Measurements from ENCODE around the gene CHST2.

CHST2 gene

DNA sequence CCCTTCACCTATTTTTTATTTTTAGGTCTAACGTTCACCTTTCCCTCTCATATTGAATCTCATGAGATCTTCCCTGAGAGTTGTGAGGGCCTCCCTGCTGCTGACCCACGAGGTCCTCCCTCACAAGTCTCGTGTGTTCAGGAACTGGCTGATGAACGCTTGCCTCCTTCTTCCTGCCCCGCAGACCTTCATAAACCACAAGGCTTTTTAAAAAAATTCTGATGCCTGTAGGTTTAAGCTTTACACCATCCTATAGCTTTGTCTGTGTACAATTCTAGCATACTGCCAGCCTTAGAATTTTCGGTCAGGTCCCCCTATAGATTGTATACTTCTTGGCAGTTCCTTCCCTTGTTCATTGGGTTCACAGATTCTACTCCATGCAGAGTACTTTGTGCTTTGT is 50.5 kb downstream of the CHST2 start:
- CTCF ChIA-PET, result interaction anchor here (1.2 to 1.5 kb wide), 2 partner anchors 9 to 50 kb away, joined by 5 read pairs; partner anchors contain the start of gene CHST2
- TF ChIP-seq, protein P1, sequence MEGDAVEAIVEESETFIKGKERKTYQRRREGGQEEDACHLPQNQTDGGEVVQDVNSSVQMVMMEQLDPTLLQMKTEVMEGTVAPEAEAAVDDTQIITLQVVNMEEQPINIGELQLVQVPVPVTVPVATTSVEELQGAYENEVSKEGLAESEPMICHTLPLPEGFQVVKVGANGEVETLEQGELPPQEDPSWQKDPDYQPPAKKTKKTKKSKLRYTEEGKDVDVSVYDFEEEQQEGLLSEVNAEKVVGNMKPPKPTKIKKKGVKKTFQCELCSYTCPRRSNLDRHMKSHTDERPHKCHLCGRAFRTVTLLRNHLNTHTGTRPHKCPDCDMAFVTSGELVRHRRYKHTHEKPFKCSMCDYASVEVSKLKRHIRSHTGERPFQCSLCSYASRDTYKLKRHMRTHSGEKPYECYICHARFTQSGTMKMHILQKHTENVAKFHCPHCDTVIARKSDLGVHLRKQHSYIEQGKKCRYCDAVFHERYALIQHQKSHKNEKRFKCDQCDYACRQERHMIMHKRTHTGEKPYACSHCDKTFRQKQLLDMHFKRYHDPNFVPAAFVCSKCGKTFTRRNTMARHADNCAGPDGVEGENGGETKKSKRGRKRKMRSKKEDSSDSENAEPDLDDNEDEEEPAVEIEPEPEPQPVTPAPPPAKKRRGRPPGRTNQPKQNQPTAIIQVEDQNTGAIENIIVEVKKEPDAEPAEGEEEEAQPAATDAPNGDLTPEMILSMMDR (IDR thresholded peaks at IDR 0.05; ENCODE audit: control extremely low read depth, extremely low read depth, low read depth, missing control alignments), result no peak
- POLR2A ChIA-PET, result no interaction called here
- DNase-seq (ENCODE audit: extremely low spot score), result no peak

DNA sequence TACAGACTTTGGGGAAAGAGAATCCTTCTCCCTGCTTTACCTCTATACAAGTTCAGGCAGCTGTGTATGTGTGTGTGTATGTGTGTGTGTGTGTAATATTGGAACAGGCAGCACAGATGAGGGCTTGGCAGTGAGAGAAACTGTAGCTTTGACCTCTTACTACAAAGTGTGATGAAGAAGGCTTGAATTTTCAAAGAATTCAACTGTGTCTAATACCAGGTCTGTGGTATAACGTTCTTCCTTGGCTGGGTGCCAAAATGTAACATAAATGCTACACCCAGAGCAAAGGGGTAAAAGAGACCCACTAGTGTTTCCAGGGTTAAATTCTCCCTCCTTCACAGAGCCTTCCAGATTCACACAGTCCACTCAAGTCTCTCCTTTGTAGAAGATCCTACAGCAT is 51.1 kb downstream of the CHST2 start:
- TF ChIP-seq, protein P1 (IDR thresholded peaks at IDR 0.05; ENCODE audit: control extremely low read depth, extremely low read depth, low read depth, missing control alignments), result no peak
- CTCF ChIA-PET, result interaction anchor here (1.1 to 1.5 kb wide), 3 partner anchors 10 to 51 kb away, joined by 3 to 5 read pairs (median 5); partner anchors contain the start of gene CHST2
- no peak for DNase-seq (ENCODE audit: extremely low spot score)
- POLR2A ChIA-PET, result interaction anchor here (0.5 kb wide), 1 partner anchor 106 kb away, joined by 5 read pairs; no protein-coding TSS in a partner anchor

DNA sequence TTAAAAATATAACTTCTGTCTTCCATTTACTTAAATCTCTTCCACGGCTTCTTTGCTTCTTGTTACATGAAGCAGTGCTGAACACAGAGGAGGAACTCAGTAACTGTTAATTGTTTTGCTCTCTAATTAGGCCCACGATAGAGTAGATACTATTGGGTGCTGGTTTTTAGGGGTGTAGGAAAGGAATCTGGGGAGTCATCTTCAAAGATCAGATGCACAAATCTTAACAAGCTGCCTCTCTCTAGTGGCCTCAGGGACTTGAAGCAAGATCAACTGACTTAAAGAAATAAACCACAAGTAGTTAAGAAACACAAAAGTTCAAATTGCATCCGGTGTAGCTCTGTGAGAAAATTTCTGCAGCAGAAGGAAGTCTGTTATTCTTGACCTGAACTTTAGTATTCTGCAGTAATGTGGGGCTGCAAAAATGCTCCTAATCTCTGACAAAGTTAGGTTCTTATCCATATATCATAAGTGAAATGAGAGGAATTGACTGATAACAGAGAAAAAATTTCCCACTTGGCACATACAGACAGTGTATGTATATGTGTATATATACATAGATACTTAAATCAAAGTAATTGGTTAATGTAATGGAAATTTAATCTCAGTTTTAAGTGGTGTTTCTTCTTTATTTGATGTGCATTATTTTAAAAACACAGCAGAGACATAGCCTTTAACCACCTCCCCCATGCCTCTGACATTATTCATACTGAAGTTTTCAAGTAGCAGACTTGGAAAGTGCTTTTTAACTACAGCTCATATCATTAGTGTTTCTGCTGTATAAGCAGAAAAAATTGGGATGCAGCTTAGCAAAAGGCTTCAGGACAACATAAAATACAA is 51.8 kb downstream of the CHST2 start:
- CTCF ChIA-PET, result interaction anchor here (1.1 to 1.6 kb wide), 2 partner anchors 11 to 42 kb away, joined by 3 to 5 read pairs; no protein-coding TSS in a partner anchor
- POLR2A ChIA-PET, result interaction anchor here (0.5 kb wide), 1 partner anchor 105 kb away, joined by 5 read pairs; no protein-coding TSS in a partner anchor
- TF ChIP-seq, protein P1 (IDR thresholded peaks at IDR 0.05; ENCODE audit: control extremely low read depth, extremely low read depth, low read depth, missing control alignments), result no peak
- peak; percentile 40 for DNase-seq (ENCODE audit: extremely low spot score)

DNA sequence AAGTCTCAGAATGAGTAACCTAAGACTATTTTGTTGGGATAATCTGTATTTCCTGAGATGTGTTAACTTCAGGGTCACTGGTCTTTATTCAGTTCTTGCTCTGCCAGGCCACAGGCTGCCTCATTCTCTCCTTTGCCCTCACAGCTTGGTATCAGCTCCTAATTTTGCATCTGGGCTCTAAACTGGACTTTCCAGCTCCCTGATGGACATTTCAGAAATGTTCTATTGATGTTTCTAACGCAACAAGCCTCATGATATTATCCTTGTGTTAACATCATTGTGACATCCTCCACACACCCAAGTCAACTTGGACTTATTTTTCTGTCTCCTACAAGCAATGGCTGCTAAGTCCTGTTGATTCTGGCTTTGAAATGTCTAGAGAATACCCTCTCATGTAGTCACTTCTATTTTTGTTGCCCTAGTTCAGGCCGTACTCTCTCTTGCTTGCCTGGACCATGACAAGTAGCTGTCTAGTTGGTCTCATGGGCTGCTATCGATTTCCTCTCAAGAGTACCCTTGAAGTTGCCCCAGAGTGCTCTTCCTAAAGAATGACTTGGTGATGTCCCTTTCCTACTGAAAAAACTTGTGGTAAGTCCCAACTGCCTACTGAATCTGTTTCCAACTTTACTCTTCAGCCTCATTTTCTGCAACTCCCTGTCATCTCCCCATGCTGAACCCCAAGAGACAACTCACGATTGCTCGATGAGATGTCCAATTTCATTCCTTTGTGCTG is 52.7 kb downstream of the CHST2 start:
- DNase-seq (ENCODE audit: extremely low spot score), result no peak
- TF ChIP-seq, protein P1 (IDR thresholded peaks at IDR 0.05; ENCODE audit: control extremely low read depth, extremely low read depth, low read depth, missing control alignments), result no peak
- POLR2A ChIA-PET, result no interaction called here
- CTCF ChIA-PET, result interaction anchor here (1.6 kb wide), 1 partner anchor 12 kb away, joined by 5 read pairs; no protein-coding TSS in a partner anchor

DNA sequence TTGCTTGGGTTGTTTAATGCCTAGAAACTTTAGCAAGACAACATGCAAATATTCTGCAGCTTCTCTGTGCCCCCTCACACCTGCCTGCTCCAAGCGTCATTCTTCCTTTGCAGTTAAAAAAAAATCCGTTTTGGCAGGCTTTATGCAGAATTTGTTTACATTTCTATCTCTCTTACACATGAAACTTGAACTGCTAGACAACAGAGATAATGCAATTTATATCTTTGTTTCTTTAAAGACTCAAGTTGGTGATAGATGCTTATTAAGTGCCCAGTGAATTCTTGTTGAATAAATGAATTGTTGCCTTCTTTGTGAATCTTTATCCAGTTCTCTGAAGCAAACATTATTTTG is 53.2 kb downstream of the CHST2 start:
- TF ChIP-seq, protein P1 (IDR thresholded peaks at IDR 0.05; ENCODE audit: control extremely low read depth, extremely low read depth, low read depth, missing control alignments), result no peak
- ChIA-PET POLR2A (no interaction called here), CTCF (interaction anchor here (1.6 kb wide), 1 partner anchor 12 kb away, joined by 5 read pairs; no protein-coding TSS in a partner anchor)
- no peak for DNase-seq (ENCODE audit: extremely low spot score)

DNA sequence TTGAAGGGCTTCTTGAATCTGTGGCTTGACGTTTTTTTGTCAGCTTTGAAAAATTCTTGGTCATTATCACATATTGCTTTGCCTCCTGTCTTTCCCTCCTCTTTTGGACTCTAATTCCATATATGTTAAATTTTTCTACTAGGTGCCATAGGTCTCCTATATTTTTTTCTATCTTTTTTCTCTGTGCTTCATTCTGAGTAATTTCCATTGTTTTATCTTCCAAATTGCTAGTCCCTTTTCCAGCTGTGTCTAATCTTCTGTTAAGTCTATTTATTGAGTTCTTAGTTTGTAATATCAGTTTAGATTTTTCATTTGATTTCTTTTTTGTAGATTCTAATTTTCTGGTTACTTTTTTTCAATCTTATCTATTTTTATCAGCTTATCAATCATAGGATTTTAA is 53.7 kb downstream of the CHST2 start:
- TF ChIP-seq, protein P1 (IDR thresholded peaks at IDR 0.05; ENCODE audit: control extremely low read depth, extremely low read depth, low read depth, missing control alignments), result no peak
- CTCF ChIA-PET, result no interaction called here
- POLR2A ChIA-PET, result no interaction called here
- DNase-seq (ENCODE audit: extremely low spot score), result no peak

Measured in GM10248 (cell line).